Osteoblast (primary cell): ENCODE results near the gene CCBE1. TPM values are rescaled to one million over a fixed set of nuclear protein-coding genes. Genes with fewer than 3 reads are reported as not detected.
A peak's percentile ranks its signal among the peaks of the same experiment; 100 is the strongest.

Experiments used
- DNase-seq: peaks from one replicate; pipeline ENCODE4 v3.0.0; 2011; ENCODE audit warnings: low spot score, mixed read lengths; ENCODE audit not compliant: insufficient read length; ENCODE audit errors: missing footprints
- H2AFZ ChIP-seq: 2 replicates; pipeline ENCODE4 v1.6.0; 2011; ENCODE audit warnings: mild to moderate bottlenecking, low read length
- H3K27ac ChIP-seq: 2 replicates; pipeline ENCODE4 v1.5.1; 2011; ENCODE audit warnings: mild to moderate bottlenecking, low read depth, low read length, moderate library complexity
- H3K27me3 ChIP-seq: 2 replicates; pipeline ENCODE4 v1.6.0; 2012; ENCODE audit warnings: mild to moderate bottlenecking, control low read depth, inconsistent platforms, low read length, moderate library complexity; ENCODE audit not compliant: insufficient read depth
- H3K36me3 ChIP-seq: 2 replicates; pipeline ENCODE4 v1.5.1; 2011; ENCODE audit warnings: mild to moderate bottlenecking, low read length, control low read depth, moderate library complexity; ENCODE audit not compliant: insufficient read depth
- H3K4me1 ChIP-seq: 2 replicates; pipeline ENCODE4 v1.5.1; 2011; ENCODE audit warnings: mild to moderate bottlenecking, low read length, control low read depth, moderate library complexity; ENCODE audit not compliant: insufficient read depth
- H3K4me2 ChIP-seq: 2 replicates; pipeline ENCODE4 v1.6.0; 2011; ENCODE audit warnings: mild to moderate bottlenecking, low read length; ENCODE audit not compliant: insufficient read depth
- H3K4me3 ChIP-seq: fragments of 200-600 bp; sonication (generic); 3 replicates; pipeline ENCODE4 v1.5.1; 2012; ENCODE audit warnings: mild to moderate bottlenecking, low read length, inconsistent platforms; ENCODE audit not compliant: insufficient read depth
- H3K79me2 ChIP-seq: 2 replicates; pipeline ENCODE4 v1.6.0; 2012; ENCODE audit warnings: mild to moderate bottlenecking, low read length, control low read depth, inconsistent platforms; ENCODE audit not compliant: insufficient read depth
- H3K9me3 ChIP-seq: 2 replicates; pipeline ENCODE4 v1.5.1; 2011; ENCODE audit warnings: low read depth, low read length, control low read depth
- H4K20me1 ChIP-seq: 2 replicates; pipeline ENCODE4 v1.6.0; 2012; ENCODE audit warnings: mild to moderate bottlenecking, low read length, control low read depth; ENCODE audit not compliant: insufficient read depth
- total RNA-seq: library from RNA; depleted of rRNA; stranded (reverse); fragments of >200 nt; gene quantifications from 2 replicates; pipeline ENCODE4 v1.2.3, GENCODE V29; 2012
- TF ChIP-seq, protein P1 (sequence below): IDR thresholded peaks from 2 replicates; pipeline ENCODE4 v1.5.1; 2011; ENCODE audit warnings: mild to moderate bottlenecking, low read depth, low read length, moderate library complexity; ENCODE audit errors: extremely low read depth

CCBE1 gene
- total RNA-seq, 1 donor, result 51.4 TPM

DNA sequence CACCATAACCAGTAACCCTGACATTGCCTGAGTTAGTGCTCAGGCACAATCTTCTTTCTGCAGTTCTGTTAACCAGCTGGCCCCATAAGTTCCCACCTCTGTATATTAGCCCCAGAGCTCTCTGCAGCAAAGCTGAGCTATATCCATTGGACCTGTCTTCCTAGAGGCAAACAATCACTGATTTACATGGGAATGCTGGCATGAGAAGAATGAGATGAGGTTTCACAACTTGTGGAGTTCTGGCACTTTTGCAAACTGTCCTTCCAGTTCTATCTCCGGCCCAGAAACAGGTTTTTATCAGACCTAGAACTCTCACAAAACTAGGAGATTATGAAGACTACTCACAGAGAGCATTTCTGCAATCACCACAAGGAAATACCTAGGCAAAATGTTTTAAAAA is 7.9 kb upstream of the CCBE1 start:
- H3K27me3 ChIP-seq, result no peaks in the 10 kb centered on the region
- H3K4me3 ChIP-seq, result no peak overlapping the region
- H3K79me2 ChIP-seq, result no peaks in the 10 kb centered on the region
- H3K36me3 ChIP-seq, result no peaks in the 10 kb centered on the region
- H3K4me2 ChIP-seq, result no peak overlapping the region
- H3K27ac ChIP-seq, result no peak overlapping the region
- no peak for DNase-seq
- TF ChIP-seq, protein P1, sequence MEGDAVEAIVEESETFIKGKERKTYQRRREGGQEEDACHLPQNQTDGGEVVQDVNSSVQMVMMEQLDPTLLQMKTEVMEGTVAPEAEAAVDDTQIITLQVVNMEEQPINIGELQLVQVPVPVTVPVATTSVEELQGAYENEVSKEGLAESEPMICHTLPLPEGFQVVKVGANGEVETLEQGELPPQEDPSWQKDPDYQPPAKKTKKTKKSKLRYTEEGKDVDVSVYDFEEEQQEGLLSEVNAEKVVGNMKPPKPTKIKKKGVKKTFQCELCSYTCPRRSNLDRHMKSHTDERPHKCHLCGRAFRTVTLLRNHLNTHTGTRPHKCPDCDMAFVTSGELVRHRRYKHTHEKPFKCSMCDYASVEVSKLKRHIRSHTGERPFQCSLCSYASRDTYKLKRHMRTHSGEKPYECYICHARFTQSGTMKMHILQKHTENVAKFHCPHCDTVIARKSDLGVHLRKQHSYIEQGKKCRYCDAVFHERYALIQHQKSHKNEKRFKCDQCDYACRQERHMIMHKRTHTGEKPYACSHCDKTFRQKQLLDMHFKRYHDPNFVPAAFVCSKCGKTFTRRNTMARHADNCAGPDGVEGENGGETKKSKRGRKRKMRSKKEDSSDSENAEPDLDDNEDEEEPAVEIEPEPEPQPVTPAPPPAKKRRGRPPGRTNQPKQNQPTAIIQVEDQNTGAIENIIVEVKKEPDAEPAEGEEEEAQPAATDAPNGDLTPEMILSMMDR, result no peak
- no peaks in the 10 kb centered on the region for H3K4me1 ChIP-seq
- no peaks in the 10 kb centered on the region for H3K9me3 ChIP-seq
- H4K20me1 ChIP-seq, result no peaks in the 10 kb centered on the region
- no peak overlapping the region for H2AFZ ChIP-seq

DNA sequence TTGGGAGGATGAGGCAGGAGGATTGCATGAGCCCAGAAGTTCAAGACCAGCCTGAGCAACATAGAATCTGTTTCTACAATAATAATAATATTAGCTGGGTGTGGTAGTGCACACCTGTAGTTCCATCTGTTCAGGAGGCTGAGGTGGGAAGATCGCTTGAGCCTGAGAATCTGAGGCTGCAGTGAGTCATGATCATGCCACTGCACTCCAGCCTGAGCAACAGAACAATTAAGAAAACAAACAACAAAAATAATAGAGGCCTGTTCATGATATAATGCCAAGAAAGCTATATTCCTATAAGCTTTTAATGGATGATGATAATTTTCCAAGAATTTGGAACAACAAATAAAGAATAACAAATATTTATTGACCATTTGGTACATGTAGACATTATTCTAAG is 6.9 kb upstream of the CCBE1 start:
- Histone ChIP-seq H3K27ac (no peak overlapping the region), H3K9me3 (no peaks in the 10 kb centered on the region), H3K79me2 (peaks cover 3% of the 10 kb centered on the region), H3K36me3 (no peaks in the 10 kb centered on the region), H3K4me3 (no peak overlapping the region), H3K4me1 (peaks cover 2% of the 10 kb centered on the region), H2AFZ (no peak overlapping the region), H3K27me3 (no peaks in the 10 kb centered on the region), H3K4me2 (no peak overlapping the region), H4K20me1 (no peaks in the 10 kb centered on the region)
- no peak for DNase-seq
- TF ChIP-seq, protein P1, result no peak

DNA sequence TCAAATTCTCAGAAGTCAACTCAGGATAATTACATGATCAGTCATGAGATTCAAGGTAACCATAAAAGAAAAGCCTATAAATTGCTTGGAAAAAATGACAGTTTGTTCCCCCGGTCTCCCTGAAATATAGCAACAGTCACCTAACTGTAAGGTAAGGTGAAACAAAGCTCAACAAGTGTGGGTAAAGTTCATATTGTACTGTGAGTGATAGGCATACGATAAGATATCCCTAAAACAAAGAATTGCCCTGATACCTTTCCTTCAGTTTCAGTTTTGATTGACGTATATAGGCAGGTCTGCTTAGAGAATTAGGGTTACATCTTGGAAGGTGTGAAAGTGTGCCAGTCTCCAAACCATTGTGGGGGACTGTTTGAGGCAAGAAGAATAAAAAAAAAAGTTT is 4.0 kb upstream of the CCBE1 start:
- Histone ChIP-seq H3K4me1 (peaks cover 8% of the 10 kb centered on the region), H3K27ac (no peak overlapping the region), H2AFZ (no peak overlapping the region), H3K27me3 (no peaks in the 10 kb centered on the region), H3K4me2 (no peak overlapping the region), H3K4me3 (no peak overlapping the region), H3K36me3 (no peaks in the 10 kb centered on the region), H3K9me3 (no peaks in the 10 kb centered on the region), H3K79me2 (peaks cover 22% of the 10 kb centered on the region), H4K20me1 (no peaks in the 10 kb centered on the region)
- TF ChIP-seq, protein P1, result no peak
- DNase-seq, result no peak

DNA sequence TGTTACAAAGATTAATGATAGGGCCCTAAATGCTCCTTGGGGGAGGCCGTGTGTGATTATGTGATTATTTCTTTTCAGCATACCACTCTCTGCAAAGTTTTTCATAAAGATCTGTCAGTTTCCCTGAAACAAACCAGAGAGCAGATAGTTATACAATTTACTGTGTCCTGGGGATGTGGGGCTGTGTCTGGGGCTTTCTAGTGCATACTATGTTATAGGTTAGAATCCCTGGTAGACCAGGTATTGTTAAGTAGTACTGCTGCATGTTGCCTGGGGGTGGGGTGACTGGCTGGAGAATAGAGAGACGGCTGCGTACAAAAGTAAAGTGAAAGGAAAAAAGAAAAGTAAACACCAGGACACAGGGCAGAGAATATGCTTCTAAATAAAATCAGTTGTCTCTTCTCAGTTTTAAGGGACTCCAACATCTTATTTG is 3.3 kb upstream of the CCBE1 start:
- DNase-seq, result no peak
- Histone ChIP-seq H2AFZ (peak overlapping the region; percentile 51), H3K79me2 (peaks cover 30% of the 10 kb centered on the region), H3K4me2 (peak overlapping the region; percentile 25), H3K36me3 (no peaks in the 10 kb centered on the region), H4K20me1 (no peaks in the 10 kb centered on the region), H3K4me3 (no peak overlapping the region), H3K9me3 (no peaks in the 10 kb centered on the region), H3K4me1 (peaks cover 15% of the 10 kb centered on the region), H3K27me3 (no peaks in the 10 kb centered on the region), H3K27ac (no peak overlapping the region)
- TF ChIP-seq, protein P1, result no peak
